SK-N-SH (cell line): ENCODE data around the gene DNMT3A. TPM values are rescaled to one million over a fixed set of nuclear protein-coding genes. Genes with fewer than 3 reads are reported as not detected.
A peak's percentile ranks its signal among the peaks of the same experiment; 100 is the strongest.

Experiments used
- CTCF ChIA-PET: fragments of 300-600, 350-600 bp; formaldehyde crosslinking; extraction: SDS; loops from one replicate; lab custom pipeline; 2021; lab: Yijun Ruan, JAX
- POLR2A ChIA-PET: fragments of 350-600 bp; sonication (Branson Sonifier 250); formaldehyde crosslinking; extraction: SDS; loops from one replicate; lab custom pipeline; 2020; ENCODE audit warnings: antibody characterized with exemption, inconsistent platforms; lab: Yijun Ruan, JAX
- DNase-seq: peaks from one replicate; pipeline ENCODE4 v3.0.0; 2012
- H2AFZ ChIP-seq: fragments of 200-600 bp; sonication (generic); 2 replicates; pipeline ENCODE4 v1.8.1; 2016; ENCODE audit warnings: antibody characterized with exemption, mild to moderate bottlenecking, low read depth
- H3F3A ChIP-seq: fragments of 200-600 bp; sonication (generic); replicated peaks from 2 replicates; pipeline ENCODE3; 2016; ENCODE audit warnings: antibody characterized with exemption, mild to moderate bottlenecking; ENCODE audit not compliant: insufficient read depth
- H3K27ac ChIP-seq, 2 experiments: fragments of 200-500 bp in 1 of 2; fragments of 200-600 bp in 1 of 2; sonication (Bioruptor generic) in 1 of 2; sonication (generic), shearing (Covaris generic) in 1 of 2; 2 replicates each; pipeline versions ENCODE4 v1.5.1 to v1.6.1; 2014 to 2016; ENCODE audit warnings: low read depth in 2 of 2, inconsistent platforms in 1 of 2, low read length in 1 of 2, mild to moderate bottlenecking in 1 of 2, mixed read lengths in 1 of 2
- H3K27me3 ChIP-seq: fragments of 200-600 bp; sonication (generic), shearing (Covaris generic); 2 replicates; pipeline ENCODE4 v1.6.1; 2016; ENCODE audit warnings: mixed run types; ENCODE audit not compliant: insufficient read depth
- H3K36me3 ChIP-seq, 2 experiments: fragments of 200-500 bp in 1 of 2; fragments of 200-600 bp in 1 of 2; sonication (Bioruptor generic) in 1 of 2; sonication (generic) in 1 of 2; replicated peaks in 1 of 2; 2 replicates each; pipeline versions ENCODE3 to v1.5.1; 2014 to 2016; ENCODE audit warnings: low read length in 1 of 2, mild to moderate bottlenecking in 1 of 2; ENCODE audit not compliant: insufficient read depth in 2 of 2, control insufficient read depth in 1 of 2
- H3K4me1 ChIP-seq, 2 experiments: fragments of 200-500 bp in 1 of 2; fragments of 200-600 bp in 1 of 2; sonication (Bioruptor generic) in 1 of 2; sonication (generic), shearing (Covaris generic) in 1 of 2; 2 replicates each; pipeline versions ENCODE4 v1.5.1 to v1.6.1; 2014 to 2016; ENCODE audit warnings: low read depth in 1 of 2, low read length in 1 of 2, mixed run types in 1 of 2; ENCODE audit not compliant: insufficient read depth in 2 of 2, control insufficient read depth in 1 of 2
- H3K4me2 ChIP-seq: fragments of 200-600 bp; sonication (generic), shearing (Covaris generic); 2 replicates; pipeline ENCODE4 v1.6.1; 2017; ENCODE audit warnings: mixed run types
- H3K4me3 ChIP-seq, 2 experiments: fragments of 200-500 bp in 1 of 2; fragments of 200-600 bp in 1 of 2; sonication (Bioruptor generic) in 1 of 2; sonication (generic), shearing (Covaris generic) in 1 of 2; 2 replicates each; pipeline versions ENCODE4 v1.5.1 to v1.8.1; 2014 to 2016; ENCODE audit warnings: low read depth in 2 of 2, inconsistent platforms in 1 of 2, low read length in 1 of 2, mild to moderate bottlenecking in 1 of 2, mixed read lengths in 1 of 2, moderate library complexity in 1 of 2
- H3K79me2 ChIP-seq: fragments of 200-600 bp; sonication (generic); 2 replicates; pipeline ENCODE4 v1.8.1; 2017; ENCODE audit warnings: mild to moderate bottlenecking; ENCODE audit not compliant: insufficient read depth
- H3K9ac ChIP-seq: fragments of 200-600 bp; sonication (generic); 2 replicates; pipeline ENCODE4 v1.6.1; 2017; ENCODE audit warnings: mixed run types
- H3K9me2 ChIP-seq: fragments of 200-600 bp; sonication (generic); 2 replicates; pipeline ENCODE4 v1.6.1; 2017; ENCODE audit warnings: mixed run types
- H3K9me3 ChIP-seq: fragments of 200-600 bp; sonication (generic); 2 replicates; pipeline ENCODE4 v1.6.1; 2017; ENCODE audit warnings: mixed run types, mild to moderate bottlenecking, moderate library complexity
- H4K20me1 ChIP-seq: fragments of 200-600 bp; sonication (generic); 2 replicates; pipeline ENCODE4 v1.6.1; 2017; ENCODE audit warnings: mild to moderate bottlenecking, mixed run types; ENCODE audit not compliant: insufficient read depth
- CHD2 ChIP-seq: fragments of 150-350 bp; IDR thresholded peaks from 2 replicates; pipeline ENCODE4 v1.6.1; 2018; ENCODE audit warnings: low read length; ENCODE audit not compliant: partially characterized antibody
- EP300 ChIP-seq, 2 experiments: IDR thresholded peaks; 2 replicates each; pipeline versions ENCODE4 v1.4.0 to v1.6.1; 2012; ENCODE audit warnings: borderline replicate concordance in 1 of 2, low read depth in 1 of 2, low read length in 1 of 2
- EZH2phosphoT487 ChIP-seq: fragments of 200-600 bp; sonication (generic); IDR thresholded peaks from 2 replicates; pipeline ENCODE4 v1.6.1; 2017; ENCODE audit warnings: low read depth, mixed run types, mild to moderate bottlenecking, antibody characterized with exemption, moderate library complexity, borderline replicate concordance
- FOXM1 ChIP-seq: IDR thresholded peaks from 2 replicates; pipeline ENCODE4 v1.4.0; 2012; ENCODE audit warnings: low read depth, mild to moderate bottlenecking
- GATA2 ChIP-seq: sonication (generic); formaldehyde crosslinking; IDR thresholded peaks from 2 replicates; pipeline ENCODE4 v1.5.0; 2020; ENCODE audit warnings: mild to moderate bottlenecking, missing genetic modification reagents
- JUND ChIP-seq: IDR thresholded peaks from 2 replicates; pipeline ENCODE4 v1.4.0; 2012
- MXI1 ChIP-seq: IDR thresholded peaks from 2 replicates; pipeline ENCODE4 v1.6.1; 2012; ENCODE audit warnings: mild to moderate bottlenecking, low read depth, low read length, improper control_type of control experiment
- NFIC ChIP-seq: IDR thresholded peaks from 2 replicates; pipeline ENCODE4 v1.4.0; 2012; ENCODE audit warnings: borderline replicate concordance
- PBX3 ChIP-seq: IDR thresholded peaks from 2 replicates; pipeline ENCODE4; 2012
- RAD21 ChIP-seq: IDR thresholded peaks from 2 replicates; pipeline ENCODE4 v1.6.1; 2012; ENCODE audit warnings: mild to moderate bottlenecking, low read length
- RCOR1 ChIP-seq: fragments of 150-350 bp; IDR thresholded peaks from 2 replicates; pipeline ENCODE4 v1.6.1; 2017; ENCODE audit warnings: antibody characterized with exemption, low read length
- REST ChIP-seq: IDR thresholded peaks from 2 replicates; pipeline ENCODE4 v1.6.1; 2012; ENCODE audit warnings: mild to moderate bottlenecking, low read depth, low read length, moderate library complexity
- SIN3A ChIP-seq: IDR thresholded peaks from 2 replicates; pipeline ENCODE4 v1.6.1; 2012; ENCODE audit warnings: low read depth, mild to moderate bottlenecking, low read length, moderate library complexity, borderline replicate concordance
- SMC3 ChIP-seq: IDR thresholded peaks from 2 replicates; pipeline ENCODE4 v1.6.1; 2012; ENCODE audit warnings: low read depth, low read length, improper control_type of control experiment
- WGBS: methylation state at CpG from one replicate; pipeline ENCODE4 v1.1.6; 2017; ENCODE audit warnings: low lambda C conversion rate; 5-methylcytosine and 5-hydroxymethylcytosine counted together
- polyA plus RNA-seq, 3 experiments: library from polyadenylated mRNA; depleted of rRNA; stranded (reverse); fragments of >200 nt; gene quantifications; 2 replicates each; pipeline ENCODE4 v1.2.3, GENCODE V29; 2012

Gene DNMT3A
- polyA plus RNA-seq, 1 of the 3 experiments (the other 2 are of a cell fraction): 5.6 TPM

GRCh38 chr2:25293145-25293544 lies 48.6 kb downstream of the DNMT3A start:
- Histone ChIP-seq H3F3A (no peaks in the 10 kb centered on the region), H3K4me3 (no peak overlapping the region), H3K4me1 (peaks cover 38 to 66% of the 10 kb centered on the region in 2 experiments; a peak in 3 of 4 replicates), H3K4me2 (no peak overlapping the region), H4K20me1 (no peaks in the 10 kb centered on the region), H3K9me2 (no peaks in the 10 kb centered on the region), H3K9ac (no peak overlapping the region), H2AFZ (no peak overlapping the region), H3K9me3 (no peaks in the 10 kb centered on the region), H3K27ac (peak overlapping the region in 1 of 2 experiments; percentile 94; a peak in 2 of 4 replicates), H3K36me3 (peaks cover 0 to 2% of the 10 kb centered on the region in 2 experiments), H3K79me2 (no peaks in the 10 kb centered on the region)
- no peak for DNase-seq
- CTCF ChIA-PET: interaction anchor here (0.8 to 3.0 kb wide), 6 partner anchors 9 to 65 kb away, joined by 3 to 11 read pairs (median 4); partner anchors contain the start of gene DNMT3A
- POLR2A ChIA-PET: interaction anchor here (0.6 to 1.0 kb wide), 2 partner anchors 9 to 36 kb away, joined by 3 to 4 read pairs; no protein-coding TSS in a partner anchor
- 84% methylated on average over 7 of the region's 7 CpGs for WGBS
- TF ChIP-seq EZH2phosphoT487 (no peak), PBX3 (no peak), REST (no peak), SMC3 (no peak), SIN3A (no peak), JUND (no peak), RCOR1 (0 out of 2 replicates have a peak, but pooled peaks have one; percentile 26), EP300 (IDR thresholded peaks at IDR 0.05; ENCODE audit: borderline replicate concordance in 1 of 2, low read depth in 1 of 2, low read length in 1 of 2) (peak in 1 of 2 experiments; percentile 40; a peak in 1 of 4 replicates)
- TF ChIP-seq, all 33 proteins: peak for 2
- H3K27me3 ChIP-seq: no peaks in the 10 kb centered on the region

GRCh38 chr2:25292408-25292807 lies 49.3 kb downstream of the DNMT3A start:
- Histone ChIP-seq H3K9me2 (no peaks in the 10 kb centered on the region), H3K4me1 (peaks cover 38 to 66% of the 10 kb centered on the region in 2 experiments; a peak in 3 of 4 replicates), H3K9me3 (no peaks in the 10 kb centered on the region), H3K36me3 (no peaks in the 10 kb centered on the region), H3F3A (no peaks in the 10 kb centered on the region), H2AFZ (no peak overlapping the region), H3K4me3 (no peak overlapping the region), H4K20me1 (no peaks in the 10 kb centered on the region), H3K27ac (peak overlapping the region in 1 of 2 experiments; percentile 94; a peak in 3 of 4 replicates), H3K27me3 (no peaks in the 10 kb centered on the region), H3K9ac (no peak overlapping the region), H3K4me2 (no peak overlapping the region), H3K79me2 (no peaks in the 10 kb centered on the region)
- DNase-seq: no peak
- ChIA-PET POLR2A (interaction anchor here (1.0 kb wide), 1 partner anchor 35 kb away, joined by 4 read pairs; no protein-coding TSS in a partner anchor), CTCF (interaction anchor here (0.8 to 3.0 kb wide), 7 partner anchors 12 to 64 kb away, joined by 3 to 11 read pairs (median 4); partner anchors contain the start of gene DNMT3A)
- WGBS: 70% methylated on average over 4 of the region's 4 CpGs
- peak; percentile 57 for TF ChIP-seq GATA2 (CRISPR knock-in tag)
- peak in 1 of 2 experiments; percentile 75; a peak in 2 of 4 replicates for TF ChIP-seq EP300 (IDR thresholded peaks at IDR 0.05; ENCODE audit: borderline replicate concordance in 1 of 2, low read depth in 1 of 2, low read length in 1 of 2)
- peak; percentile 8; the same call in 1 of the 2 replicates for TF ChIP-seq NFIC
- 0 out of 2 replicates have a peak, but pooled peaks have one; percentile 14 for TF ChIP-seq MXI1
- TF ChIP-seq FOXM1: no peak
- peak; percentile 8 for TF ChIP-seq CHD2
- TF ChIP-seq RAD21: no peak
